ENCODE results near the gene KIAA0319L.

The KIAA0319L gene

DNA sequence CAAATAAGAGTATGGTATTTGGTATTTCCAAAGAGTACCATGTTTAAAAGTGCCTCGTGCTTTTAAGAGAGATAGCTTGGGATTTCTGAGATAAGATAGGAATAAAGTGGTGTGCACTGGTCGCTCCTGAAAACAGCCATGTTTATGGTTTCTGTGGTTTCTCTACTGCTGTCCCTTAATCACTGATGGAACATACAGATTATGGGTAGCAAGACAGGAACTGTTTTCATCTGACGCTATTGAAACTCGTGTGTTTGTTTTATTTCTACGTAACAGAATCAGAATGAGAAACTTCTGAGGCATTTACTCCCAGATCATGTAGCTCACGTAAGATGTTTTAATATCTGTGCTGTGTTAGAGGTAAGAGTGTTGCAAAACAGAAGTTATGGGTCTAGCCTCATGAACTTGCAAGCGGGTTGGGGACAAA, 126.0 kb downstream of the KIAA0319L start:
- DNase-seq (ENCODE audit: low read depth) = no peak
- TF ChIP-seq CTCF (conservative IDR thresholded peaks at IDR 0.05; ENCODE audit: low read depth, low read length) = no peak
- H3K4me3 ChIP-seq (ENCODE audit: low read length) = no peak overlapping the region

GRCh38 chr1:35430762-35431161, 126.4 kb downstream of the KIAA0319L start:
- no peak for DNase-seq (ENCODE audit: low read depth)
- no peak overlapping the region for H3K4me3 ChIP-seq (ENCODE audit: low read length)
- TF ChIP-seq CTCF (conservative IDR thresholded peaks at IDR 0.05; ENCODE audit: low read depth, low read length) = no peak

GRCh38 chr1:35428360-35428759, 128.8 kb downstream of the KIAA0319L start:
- TF ChIP-seq CTCF (conservative IDR thresholded peaks at IDR 0.05; ENCODE audit: low read depth, low read length) = no peak
- DNase-seq (ENCODE audit: low read depth) = no peak
- no peak overlapping the region for H3K4me3 ChIP-seq (ENCODE audit: low read length)

GRCh38 chr1:35426097-35426586, 131.1 kb downstream of the KIAA0319L start:
- no peak for DNase-seq (ENCODE audit: low read depth)
- H3K4me3 ChIP-seq (ENCODE audit: low read length) = no peak overlapping the region
- TF ChIP-seq CTCF (conservative IDR thresholded peaks at IDR 0.05; ENCODE audit: low read depth, low read length) = no peak

DNA sequence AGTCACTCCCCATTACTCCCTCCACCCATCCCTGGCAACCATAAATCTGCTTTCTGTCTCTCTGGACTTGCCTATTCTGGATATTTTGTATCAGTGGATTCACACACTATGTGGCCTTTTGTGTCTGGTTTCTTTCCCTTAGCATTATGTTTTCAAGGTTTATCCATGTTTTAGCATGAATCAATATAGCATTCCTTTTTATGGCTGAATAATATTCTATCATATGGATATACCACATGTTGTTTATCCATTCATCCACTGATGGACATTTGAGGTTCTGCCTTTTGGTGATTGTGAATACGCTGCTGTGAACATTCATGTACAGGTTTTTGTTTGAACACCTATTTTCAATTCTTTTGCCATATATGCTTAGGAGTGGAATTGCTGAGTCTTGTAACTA, 148.3 kb downstream of the KIAA0319L start:
- DNase-seq (ENCODE audit: low read depth) = no peak
- H3K4me3 ChIP-seq (ENCODE audit: low read length) = no peak overlapping the region
- TF ChIP-seq CTCF (conservative IDR thresholded peaks at IDR 0.05; ENCODE audit: low read depth, low read length) = no peak

DNA sequence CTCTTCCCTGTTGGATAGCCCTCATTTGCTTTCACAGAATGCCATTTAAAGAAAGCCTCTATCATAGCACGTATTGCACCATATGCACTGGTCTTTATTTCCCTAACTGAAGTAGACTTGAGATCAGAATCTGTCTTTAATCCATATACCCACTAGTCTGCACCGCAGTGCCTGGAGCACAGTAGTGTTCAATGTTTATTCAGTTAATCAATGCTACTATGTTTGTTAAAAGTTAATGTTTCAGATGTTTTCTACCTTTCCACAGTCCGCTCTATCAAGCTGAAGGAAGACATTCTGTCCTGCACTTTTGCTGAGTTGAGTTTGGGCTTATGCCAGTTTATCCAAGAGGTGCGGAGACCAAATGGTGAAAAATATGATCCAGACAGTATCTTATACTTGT, 149.5 kb downstream of the KIAA0319L start:
- DNase-seq (ENCODE audit: low read depth) = no peak
- no peak overlapping the region for H3K4me3 ChIP-seq (ENCODE audit: low read length)
- no peak for TF ChIP-seq CTCF (conservative IDR thresholded peaks at IDR 0.05; ENCODE audit: low read depth, low read length)

GRCh38 chr1:35406103-35406502, 151.1 kb downstream of the KIAA0319L start:
- no peak for TF ChIP-seq CTCF (conservative IDR thresholded peaks at IDR 0.05; ENCODE audit: low read depth, low read length)
- no peak overlapping the region for H3K4me3 ChIP-seq (ENCODE audit: low read length)
- DNase-seq (ENCODE audit: low read depth) = no peak
